B cell (primary cell): Measurements from ENCODE around the gene DYRK4. TPM values are rescaled to one million over a fixed set of nuclear protein-coding genes. Genes with fewer than 3 reads are reported as not detected.

Source experiments
- ATAC-seq: fragments of 200-7000 bp; cut with Tn5 transposase; one replicate; pipeline ENCODE4 v1.10.0; 2021; ENCODE audit warnings: low read depth, mild to moderate bottlenecking, moderate number of reproducible peaks, moderate library complexity
- CTCF ChIA-PET: fragments of 350-600 bp; sonication (Branson Sonifier 250); formaldehyde crosslinking; loops from one replicate; lab custom pipeline; 2021; ENCODE audit warnings: antibody characterized with exemption, inconsistent platforms; lab: Charles Lee
- POLR2A ChIA-PET: fragments of 350-600 bp; sonication (Branson Sonifier 250); formaldehyde crosslinking; loops from one replicate; lab custom pipeline; 2021; ENCODE audit warnings: antibody characterized with exemption; lab: Charles Lee
- DNase-seq: peaks from one replicate; pipeline ENCODE4 v3.0.0; 2013
- H2AFZ ChIP-seq: 2 replicates; pipeline ENCODE4 v1.6.1; 2012; ENCODE audit warnings: mild to moderate bottlenecking, low read depth, low read length; ENCODE audit not compliant: insufficient read depth, poor library complexity, severe bottlenecking
- H3K27ac ChIP-seq, 2 donors: 1 replicate in 1 of 2; 2 replicates in 1 of 2; pipeline ENCODE4 v1.5.1; 2012 to 2013; ENCODE audit warnings: low read length in 2 of 2, mild to moderate bottlenecking in 2 of 2, moderate library complexity in 1 of 2
- H3K27me3 ChIP-seq, 4 experiments: fragments of 200-600 bp in 1 of 4; sonication (generic) in 1 of 4; replicated peaks in 1 of 4; 1 replicate in 2 of 4; 2 replicates in 2 of 4; pipeline versions ENCODE4 v1.6.1 to v1.7.0; 2013 to 2016; ENCODE audit warnings: low read length in 3 of 4, mild to moderate bottlenecking in 2 of 4, mixed read lengths in 1 of 4, moderate library complexity in 1 of 4; ENCODE audit not compliant: insufficient read depth in 4 of 4, control insufficient read depth in 3 of 4; ENCODE audit errors: control extremely low read depth in 1 of 4
- H3K36me3 ChIP-seq, 2 experiments: replicated peaks in 1 of 2; 1 replicate in 1 of 2; 2 replicates in 1 of 2; pipeline versions ENCODE4 v1.6.1 to v1.7.1; 2013; ENCODE audit warnings: low read length in 1 of 2; ENCODE audit not compliant: insufficient read depth in 2 of 2, control insufficient read depth in 1 of 2; ENCODE audit errors: control extremely low read depth in 1 of 2, extremely low read depth in 1 of 2
- H3K4me1 ChIP-seq, 2 donors: fragments of 200-600 bp in 1 of 2; sonication (generic) in 1 of 2; 1 replicate in 1 of 2; 2 replicates in 1 of 2; pipeline versions ENCODE4 v1.5.1 to v1.6.1; 2013 to 2017; ENCODE audit warnings: low read length in 2 of 2; ENCODE audit not compliant: control insufficient read depth in 2 of 2, insufficient read depth in 2 of 2
- H3K4me2 ChIP-seq: replicated peaks from 2 replicates; pipeline ENCODE3; 2012; ENCODE audit warnings: mild to moderate bottlenecking, low read depth, low read length; ENCODE audit not compliant: poor library complexity, severe bottlenecking
- H3K4me3 ChIP-seq, 5 experiments: fragments of 200-600 bp in 1 of 5; sonication (generic) in 1 of 5; 1 replicate in 3 of 5; 2 replicates in 2 of 5; pipeline versions ENCODE4 v1.5.1 to v1.7.0; 2011 to 2016; ENCODE audit warnings: low read length in 4 of 5, mild to moderate bottlenecking in 4 of 5, low read depth in 2 of 5, control low read depth in 1 of 5, moderate library complexity in 1 of 5; ENCODE audit not compliant: insufficient read depth in 1 of 5; ENCODE audit errors: control extremely low read depth in 1 of 5, extremely low read depth in 1 of 5
- H3K79me2 ChIP-seq: fragments of 200-600 bp; sonication (generic); one replicate; pipeline ENCODE4 v1.6.0; 2016; ENCODE audit warnings: low read length; ENCODE audit not compliant: control insufficient read depth, insufficient read depth
- H3K9ac ChIP-seq: fragments of 200-600 bp; sonication (generic); 2 replicates; pipeline ENCODE4 v1.6.1; 2017; ENCODE audit warnings: mild to moderate bottlenecking, low read length, moderate library complexity
- H3K9me3 ChIP-seq, 3 donors: one replicate each; pipeline versions ENCODE4 v1.6.1 to v1.7.1; 2013; ENCODE audit warnings: low read length in 2 of 3; ENCODE audit not compliant: control insufficient read depth in 2 of 3, insufficient read depth in 1 of 3; ENCODE audit errors: control extremely low read depth in 1 of 3
- H4K20me1 ChIP-seq: 2 replicates; pipeline ENCODE4 v1.6.0; 2012; ENCODE audit warnings: mild to moderate bottlenecking, low read length; ENCODE audit not compliant: insufficient read depth, control insufficient read depth, poor library complexity, severe bottlenecking
- H3K27ac Mint-ChIP-seq: one replicate; pipeline ENCODE4 v1.8.0; 2021; ENCODE audit warnings: mixed read lengths
- H3K27me3 Mint-ChIP-seq: one replicate; pipeline ENCODE4 v1.8.0; 2021; ENCODE audit warnings: mixed read lengths
- H3K4me1 Mint-ChIP-seq: one replicate; pipeline ENCODE4 v1.8.0; 2021; ENCODE audit warnings: mixed read lengths
- H3K4me3 Mint-ChIP-seq: one replicate; pipeline ENCODE4 v1.8.0; 2021; ENCODE audit warnings: mixed read lengths
- H3K9me3 Mint-ChIP-seq: one replicate; pipeline ENCODE4 v1.8.0; 2022; ENCODE audit warnings: mixed read lengths; ENCODE audit not compliant: insufficient read depth
- EZH2 ChIP-seq: IDR thresholded peaks from 2 replicates; pipeline ENCODE4 v1.6.1; 2012; ENCODE audit warnings: borderline replicate concordance, low read depth, mild to moderate bottlenecking, moderate library complexity, low read length; ENCODE audit not compliant: insufficient read depth, poor library complexity, severe bottlenecking
- WGBS: methylation state at CpG from one replicate; pipeline ENCODE4 v1.1.5; 2013; ENCODE audit warnings: missing lambda C conversion rate; ENCODE audit not compliant: insufficient coverage; 5-methylcytosine and 5-hydroxymethylcytosine counted together
- intact Hi-C: fragments of 100-400 bp; cut with micrococcal nuclease; formaldehyde crosslinking; loops from one replicate; pipeline ENCODE4 v1.10.0; 2022
- polyA plus RNA-seq: library from polyadenylated mRNA; depleted of rRNA; stranded (reverse); fragments of >200 nt; gene quantifications from 2 replicates; pipeline ENCODE4 v1.2.3, GENCODE V29; 2012
- total RNA-seq, 2 donors: library from RNA; stranded (reverse); fragments of 120-200 nt in 1 of 2; gene quantifications; 1 replicate in 1 of 2; 2 replicates in 1 of 2; pipeline versions ENCODE4 v1.2.3 to v1.2.4, GENCODE V29; 2013 to 2022
- TF ChIP-seq, protein P1 (sequence below): fragments of 200-600 bp; IDR thresholded peaks from one replicate; pipeline ENCODE4 v1.8.0; 2022; ENCODE audit warnings: antibody characterized with exemption, mild to moderate bottlenecking

DYRK4 gene
- total and polyA plus RNA-seq, 2 donors (not counting 1 experiment from before 2014, with no cell fraction given) = 41.3 to 63.3 TPM

DNA sequence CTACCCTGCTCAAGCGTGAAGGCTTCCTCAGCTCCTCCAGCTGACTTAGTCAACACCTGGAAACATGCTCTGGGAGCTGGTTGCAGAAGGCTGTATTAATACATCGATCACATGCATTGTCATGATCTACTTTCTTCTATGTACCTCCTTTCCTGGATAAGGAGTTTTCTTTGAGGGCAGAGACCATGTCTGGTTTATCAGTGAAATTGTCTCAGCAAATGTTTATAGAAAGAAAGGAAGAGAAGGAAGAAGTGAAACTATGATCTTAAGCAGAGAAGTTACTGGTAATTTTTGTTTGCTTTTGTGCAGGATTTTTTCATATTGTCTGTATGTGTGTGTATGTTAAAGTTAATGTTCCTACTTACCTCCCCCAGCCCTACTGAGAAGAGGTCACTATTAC is 4.5 kb downstream of the DYRK4 start:
- Mint-ChIP-seq H3K27ac (peak overlapping the region; percentile 93), H3K9me3 (no peaks in the 10 kb centered on the region), H3K4me1 (peaks cover 75% of the 10 kb centered on the region), H3K27me3 (no peaks in the 10 kb centered on the region), H3K4me3 (peak overlapping the region; percentile 80)
- 20% methylated on average over 1 of the region's 2 CpGs for WGBS
- TF ChIP-seq, protein P1, sequence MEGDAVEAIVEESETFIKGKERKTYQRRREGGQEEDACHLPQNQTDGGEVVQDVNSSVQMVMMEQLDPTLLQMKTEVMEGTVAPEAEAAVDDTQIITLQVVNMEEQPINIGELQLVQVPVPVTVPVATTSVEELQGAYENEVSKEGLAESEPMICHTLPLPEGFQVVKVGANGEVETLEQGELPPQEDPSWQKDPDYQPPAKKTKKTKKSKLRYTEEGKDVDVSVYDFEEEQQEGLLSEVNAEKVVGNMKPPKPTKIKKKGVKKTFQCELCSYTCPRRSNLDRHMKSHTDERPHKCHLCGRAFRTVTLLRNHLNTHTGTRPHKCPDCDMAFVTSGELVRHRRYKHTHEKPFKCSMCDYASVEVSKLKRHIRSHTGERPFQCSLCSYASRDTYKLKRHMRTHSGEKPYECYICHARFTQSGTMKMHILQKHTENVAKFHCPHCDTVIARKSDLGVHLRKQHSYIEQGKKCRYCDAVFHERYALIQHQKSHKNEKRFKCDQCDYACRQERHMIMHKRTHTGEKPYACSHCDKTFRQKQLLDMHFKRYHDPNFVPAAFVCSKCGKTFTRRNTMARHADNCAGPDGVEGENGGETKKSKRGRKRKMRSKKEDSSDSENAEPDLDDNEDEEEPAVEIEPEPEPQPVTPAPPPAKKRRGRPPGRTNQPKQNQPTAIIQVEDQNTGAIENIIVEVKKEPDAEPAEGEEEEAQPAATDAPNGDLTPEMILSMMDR = no peak
- no peak for TF ChIP-seq EZH2
- Histone ChIP-seq H2AFZ (no peak overlapping the region), H3K27ac (peak overlapping the region; percentile 91 to 95), H3K79me2 (peaks cover 6% of the 10 kb centered on the region), H3K4me1 (peaks cover 62 to 77% of the 10 kb centered on the region in 2 donors), H3K9me3 (no peaks in the 10 kb centered on the region), H4K20me1 (no peaks in the 10 kb centered on the region), H3K27me3 (no peaks in the 10 kb centered on the region), H3K4me2 (peak overlapping the region; percentile 62), H3K9ac (peak overlapping the region; percentile 47), H3K36me3 (peaks cover 0 to 2% of the 10 kb centered on the region in 2 experiments), H3K4me3 (peak overlapping the region; percentile 10 to 40 (median 15))
- POLR2A ChIA-PET = no interaction called here
- CTCF ChIA-PET = no interaction called here
- DNase-seq (peak; percentile 50), ATAC-seq (peak; percentile 34)
- intact Hi-C loops = loop anchor here (5.0 to 10.0 kb wide), 2 partner anchors 39 to 258 kb away; no protein-coding TSS in a partner anchor

DNA sequence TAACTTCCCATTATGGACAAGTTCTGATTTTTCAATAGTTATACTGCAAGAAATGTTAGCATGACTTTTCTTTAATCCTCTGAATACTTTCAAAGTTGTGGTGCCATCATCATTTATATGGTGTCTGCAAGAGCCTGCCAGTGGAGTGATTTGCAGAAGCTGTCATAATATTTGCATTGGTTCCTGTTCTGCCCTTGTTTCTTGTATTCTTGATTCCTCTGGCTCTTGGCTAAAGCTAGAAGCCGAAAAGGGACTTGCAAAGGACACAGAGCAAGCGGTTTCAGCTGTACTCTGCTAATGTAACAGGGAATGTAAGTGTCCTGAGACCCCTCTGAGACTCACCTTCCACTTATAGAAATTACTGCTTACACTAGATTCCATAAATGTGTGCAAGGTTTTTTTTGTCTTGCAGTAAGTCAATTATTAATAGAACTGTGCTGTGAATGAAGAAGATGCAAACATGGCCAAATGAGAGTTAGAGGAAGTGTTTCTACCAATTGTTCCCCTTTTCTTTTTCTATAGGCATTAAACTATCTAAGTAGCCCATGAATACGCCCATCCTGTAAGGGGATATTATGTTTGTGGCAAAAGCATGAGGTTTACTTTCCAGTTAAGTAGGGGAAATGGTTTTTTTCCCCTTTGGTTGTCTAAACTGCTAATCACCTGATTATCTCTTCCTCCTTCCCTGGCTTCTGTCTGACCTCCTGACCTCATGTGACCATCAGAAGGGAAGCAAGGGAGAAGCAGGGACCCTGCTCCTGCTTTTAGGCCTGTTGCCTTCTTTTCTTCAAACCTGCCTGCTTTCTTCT is 5.3 kb downstream of the DYRK4 start:
- POLR2A ChIA-PET = no interaction called here
- Mint-ChIP-seq H3K27ac (peak overlapping the region; percentile 97), H3K27me3 (no peaks in the 10 kb centered on the region), H3K4me3 (peak overlapping the region; percentile 82), H3K9me3 (no peaks in the 10 kb centered on the region), H3K4me1 (peaks cover 68% of the 10 kb centered on the region)
- H3K9ac ChIP-seq = peak overlapping the region; percentile 47
- H3K4me3 ChIP-seq = peak overlapping the region; percentile 10 to 40 (median 30)
- peak; percentile 74 for DNase-seq
- intact Hi-C loops = loop anchor here (1.0 to 10.0 kb wide), 5 partner anchors 37 to 258 kb away; partner anchors contain the start of genes AKAP3, NDUFA9 and TIGAR
- peaks cover 0 to 2% of the 10 kb centered on the region in 2 experiments for H3K36me3 ChIP-seq
- TF ChIP-seq, protein P1 = no peak
- no peak for TF ChIP-seq EZH2
- WGBS = no CpG with 5 or more reads among the region's 3 CpGs
- peaks cover 12% of the 10 kb centered on the region for H3K79me2 ChIP-seq
- CTCF ChIA-PET = no interaction called here
- H2AFZ ChIP-seq = peak overlapping the region; percentile 18
- ATAC-seq = peak; percentile 73
- H4K20me1 ChIP-seq = no peaks in the 10 kb centered on the region
- H3K27ac ChIP-seq = peak overlapping the region; percentile 91 to 95
- H3K9me3 ChIP-seq = no peaks in the 10 kb centered on the region
- peak overlapping the region; percentile 62 for H3K4me2 ChIP-seq
- peaks cover 60 to 70% of the 10 kb centered on the region in 2 donors for H3K4me1 ChIP-seq
- H3K27me3 ChIP-seq = no peaks in the 10 kb centered on the region
